Ramos (cell line): ENCODE measurements around the gene RDH13.
"Not testable (repeated sequence)": the region's sequence is repeated elsewhere in the genome, so short reads cannot be mapped to it uniquely, and the experiment has no call there.

Experiments used
- in situ Hi-C: fragments of 300-500 bp; cut with MboI; formaldehyde crosslinking; loops from one replicate; pipeline ENCODE4 v1.14.3; 2022; ENCODE audit warnings: low sequenced_read_pairs; ENCODE audit not compliant: unreplicated experiment

The RDH13 gene

DNA sequence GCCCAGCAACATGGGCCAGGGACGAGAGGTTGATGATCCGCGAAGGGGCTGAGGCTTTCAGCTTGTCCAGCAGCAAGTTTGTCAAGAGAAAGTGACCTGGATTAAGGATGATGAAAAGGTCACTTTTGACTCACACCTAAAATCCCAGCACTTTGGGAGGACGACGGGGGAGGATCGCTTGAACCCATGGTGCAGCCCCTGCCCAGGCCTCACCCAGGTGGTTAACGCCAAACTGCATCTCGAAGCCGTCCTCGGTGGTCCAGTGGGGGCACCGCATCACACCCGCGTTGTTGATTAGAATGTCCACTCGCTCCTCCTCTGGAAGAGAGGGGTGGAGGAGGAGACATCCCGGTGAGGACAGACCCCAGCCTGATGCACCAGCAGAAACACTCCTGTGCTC is 14.5 kb downstream of the RDH13 start:
- in situ Hi-C loops = no loop called here

DNA sequence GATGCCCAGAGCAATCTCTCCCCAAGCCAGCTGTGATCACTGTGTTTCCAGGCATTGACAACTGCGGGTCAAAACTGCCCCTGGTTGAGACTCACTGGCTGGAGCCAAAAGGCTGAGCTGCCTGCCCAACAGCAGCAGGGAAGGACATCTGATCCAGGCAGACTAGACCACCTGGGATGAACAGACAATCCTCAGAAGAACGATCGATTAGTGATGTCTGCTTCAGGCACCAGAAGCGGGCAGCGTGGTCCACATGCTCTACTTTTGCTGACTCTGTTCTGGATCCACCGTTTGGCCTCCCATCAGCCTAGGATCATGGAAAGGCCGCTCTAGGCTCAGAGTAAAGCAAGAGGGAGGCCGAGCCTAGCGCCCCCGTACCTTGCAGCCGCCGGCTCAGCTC is 15.0 kb downstream of the RDH13 start:
- in situ Hi-C loops = no loop called here

DNA sequence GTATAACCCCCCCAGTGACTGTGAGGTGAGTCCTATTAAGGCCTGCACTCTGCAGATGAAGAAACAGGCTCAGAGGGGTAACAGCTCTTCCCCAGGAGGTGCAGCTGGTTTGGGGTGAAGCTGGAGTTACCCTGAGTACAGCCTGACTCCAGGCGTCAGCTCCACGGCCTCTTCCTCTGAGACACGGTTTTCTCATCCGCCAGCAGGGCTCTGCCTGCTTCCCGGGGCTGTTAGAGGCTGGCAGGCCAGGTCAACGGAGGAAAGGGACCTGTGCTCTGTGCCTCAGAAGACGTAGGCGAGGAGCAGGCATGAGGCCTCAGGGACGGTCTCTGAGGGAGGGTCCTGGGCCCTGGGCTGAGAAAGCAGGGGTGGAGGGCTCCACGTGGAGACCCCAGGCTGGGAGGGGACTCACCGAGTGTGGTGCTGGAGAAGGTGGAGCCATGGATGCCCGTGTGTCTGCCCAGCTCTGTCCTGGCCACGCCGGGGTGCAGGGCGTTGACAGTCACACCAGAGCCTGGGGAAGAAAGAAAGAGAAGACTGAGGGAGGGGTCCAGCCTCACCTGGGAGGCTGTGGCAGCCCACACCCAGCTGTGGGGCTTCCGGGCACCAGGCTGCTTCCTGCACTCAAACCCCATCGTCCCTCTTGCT is 15.8 kb downstream of the RDH13 start:
- in situ Hi-C loops = no loop called here

DNA sequence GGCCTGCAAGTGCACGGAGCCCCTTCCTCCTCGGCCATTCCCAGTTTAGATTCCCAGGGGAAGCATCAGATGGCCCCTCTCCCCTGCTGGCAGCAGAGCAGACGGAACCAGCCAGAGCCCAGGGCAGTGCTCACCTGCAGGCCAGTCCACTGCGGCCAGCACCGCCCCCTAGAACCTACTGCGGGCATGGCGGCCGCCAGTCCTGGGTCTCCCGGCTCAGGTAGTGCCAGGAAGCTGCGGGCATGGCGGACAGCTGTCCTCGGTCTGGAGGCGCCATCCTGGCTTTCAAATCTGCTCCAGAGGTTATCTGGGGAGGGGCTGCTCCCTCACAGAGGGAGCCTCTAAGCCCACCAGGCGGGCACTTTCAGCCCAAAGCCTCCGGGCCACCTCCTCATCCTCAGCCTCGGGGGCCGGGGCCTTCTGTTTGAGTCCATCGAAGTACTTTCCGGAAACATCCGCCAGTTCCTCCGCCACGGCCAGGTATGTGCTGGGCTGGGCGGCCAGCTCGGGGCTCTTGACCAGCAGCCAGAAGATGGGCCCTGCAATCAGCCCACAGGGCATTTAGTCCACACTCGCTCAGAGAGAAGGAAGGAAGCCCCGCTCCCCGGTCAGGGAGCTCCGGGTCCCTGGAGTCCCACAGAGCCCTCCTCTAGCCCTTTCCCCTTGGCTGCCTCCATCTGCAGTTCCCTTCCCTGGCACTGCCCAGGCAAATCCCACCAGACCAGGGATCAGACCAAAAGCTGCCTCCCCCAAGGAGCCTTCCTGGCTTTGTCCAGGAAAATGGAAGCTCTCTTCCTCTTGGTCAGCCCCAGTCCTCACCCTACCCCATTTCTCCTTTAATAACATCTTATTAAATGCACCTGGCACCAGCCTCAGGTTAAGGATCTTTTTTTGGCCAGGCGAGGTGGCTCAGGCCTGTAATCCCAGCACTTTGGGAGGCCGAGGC is 17.9 kb downstream of the RDH13 start:
- in situ Hi-C loops = no loop called here

DNA sequence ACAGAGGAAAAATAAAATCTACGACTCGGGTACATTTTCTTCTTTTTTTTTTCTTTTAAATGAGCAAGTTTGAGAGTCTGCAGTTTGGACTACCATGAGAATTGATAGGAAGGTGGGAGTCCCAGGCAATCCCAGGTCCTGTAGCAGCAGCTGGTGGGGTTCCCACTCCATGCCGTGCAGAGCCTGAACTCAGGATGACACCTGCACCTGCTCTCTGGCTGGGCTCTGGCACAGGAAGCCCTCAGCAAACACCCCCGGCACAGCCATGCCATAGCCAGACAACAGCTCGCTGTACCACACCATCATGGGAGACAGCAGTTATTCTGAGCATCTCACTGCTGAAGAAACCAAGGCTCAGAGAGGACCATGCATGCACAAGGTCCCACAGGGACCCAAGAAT is 18.7 kb downstream of the RDH13 start:
- in situ Hi-C loops = no loop called here

DNA sequence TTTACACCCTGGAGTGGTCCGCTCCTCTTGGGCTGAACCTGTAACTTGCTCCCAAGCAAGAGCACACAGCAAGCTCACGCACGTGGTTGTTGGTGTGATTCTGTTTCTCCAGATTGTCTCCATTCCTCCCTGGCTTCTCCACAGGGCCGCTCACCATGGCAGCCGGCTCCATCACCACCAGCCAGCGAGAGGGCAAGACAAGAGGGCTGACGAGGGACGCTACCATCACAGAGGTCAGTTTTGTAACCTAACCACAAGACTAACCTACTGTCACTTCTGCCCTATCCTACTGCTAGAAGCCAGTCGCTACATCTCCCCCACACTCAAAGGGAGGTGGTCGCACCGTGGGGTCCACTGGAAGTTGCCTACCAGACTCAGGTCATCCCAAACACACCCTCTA is 20.3 kb downstream of the RDH13 start:
- in situ Hi-C loops = no loop called here

DNA sequence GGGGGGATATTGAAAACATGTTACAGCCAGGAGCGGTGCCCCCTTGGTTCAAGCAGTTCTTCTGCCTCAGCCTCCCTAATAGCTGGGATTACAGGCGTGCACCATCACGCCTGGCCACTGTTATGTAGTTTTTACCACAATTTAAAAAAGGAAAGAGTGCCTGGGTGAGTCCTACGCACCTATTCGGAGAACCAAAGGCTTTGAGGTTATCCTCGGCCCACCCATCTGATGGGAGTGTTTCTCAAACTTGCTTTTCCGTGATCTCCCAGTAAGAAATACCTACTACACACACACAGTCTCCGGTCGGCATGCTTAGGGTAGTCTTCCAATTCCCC is 20.6 kb downstream of the RDH13 start:
- in situ Hi-C loops = no loop called here

DNA sequence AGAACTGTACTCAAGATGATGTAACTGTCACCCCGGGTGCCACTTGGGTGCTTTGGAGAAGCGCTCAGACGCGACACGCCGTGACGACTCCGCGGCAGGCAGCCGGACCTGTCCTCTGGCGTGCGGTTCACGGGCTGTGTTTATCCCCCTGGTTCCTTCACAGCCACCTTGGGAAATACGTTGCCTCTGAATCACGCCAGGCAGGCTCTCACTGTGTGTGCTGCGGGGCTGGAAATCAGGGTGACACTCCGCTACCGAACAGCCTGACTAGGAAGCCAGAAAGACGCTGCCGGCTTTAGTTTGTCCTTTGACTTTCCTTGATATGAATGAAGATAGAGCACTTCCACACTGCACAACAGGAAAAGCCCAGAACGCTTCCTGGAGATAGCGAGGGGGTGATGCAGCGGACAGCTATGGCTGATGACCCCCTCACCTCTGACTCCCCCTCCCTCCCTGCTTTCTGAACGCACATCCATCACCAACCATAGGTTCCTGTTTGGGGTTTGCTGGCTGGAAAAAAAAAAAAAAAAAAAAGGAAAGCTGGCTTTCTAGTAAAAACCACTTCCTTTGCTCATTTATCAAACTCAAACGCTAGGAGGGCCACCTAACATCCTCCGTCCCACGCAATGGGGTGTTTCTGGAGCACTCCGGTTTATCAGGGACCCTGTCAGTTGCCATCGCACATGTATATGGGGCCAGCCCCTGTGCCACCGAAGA is 21.2 kb downstream of the RDH13 start:
- in situ Hi-C loops = no loop called here

DNA sequence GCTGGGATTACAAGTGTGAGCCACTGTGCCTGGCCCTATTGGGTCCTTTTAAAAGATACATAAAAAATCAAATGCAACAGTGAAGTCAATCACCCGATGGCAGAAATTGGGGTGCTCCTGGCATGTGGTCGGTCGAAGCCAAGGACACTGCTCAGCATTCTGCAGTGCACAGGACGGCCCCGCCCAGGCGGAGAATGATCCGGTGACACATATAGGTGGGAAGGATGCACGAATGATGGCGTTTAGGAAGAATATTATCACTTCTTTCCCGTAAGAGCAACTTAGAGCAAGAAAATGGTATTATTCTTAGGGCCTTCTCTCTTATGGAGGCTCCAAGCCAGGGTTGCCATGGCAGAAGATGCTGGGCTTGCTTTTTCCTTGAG is 21.7 kb downstream of the RDH13 start:
- in situ Hi-C loops = no loop called here

DNA sequence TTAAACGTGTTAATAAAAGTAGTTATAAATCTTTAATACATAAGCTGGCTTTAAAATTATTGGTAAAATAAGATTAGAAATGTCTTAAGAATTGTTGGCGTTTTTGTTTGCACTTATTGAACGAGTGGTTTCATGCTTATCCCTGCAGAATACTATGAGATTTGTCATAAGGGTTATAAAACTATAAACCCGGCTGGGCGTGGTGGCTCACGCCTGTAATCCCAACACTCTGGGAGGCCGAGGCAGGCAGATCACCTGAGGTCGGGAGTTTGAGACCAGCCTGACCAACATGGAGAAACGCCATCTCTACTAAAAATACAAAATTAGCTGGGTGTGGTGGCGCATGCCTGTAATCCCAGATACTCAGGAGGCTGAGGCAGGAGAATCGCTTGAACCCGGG is 22.3 kb downstream of the RDH13 start:
- in situ Hi-C loops = not testable (repeated sequence)

DNA sequence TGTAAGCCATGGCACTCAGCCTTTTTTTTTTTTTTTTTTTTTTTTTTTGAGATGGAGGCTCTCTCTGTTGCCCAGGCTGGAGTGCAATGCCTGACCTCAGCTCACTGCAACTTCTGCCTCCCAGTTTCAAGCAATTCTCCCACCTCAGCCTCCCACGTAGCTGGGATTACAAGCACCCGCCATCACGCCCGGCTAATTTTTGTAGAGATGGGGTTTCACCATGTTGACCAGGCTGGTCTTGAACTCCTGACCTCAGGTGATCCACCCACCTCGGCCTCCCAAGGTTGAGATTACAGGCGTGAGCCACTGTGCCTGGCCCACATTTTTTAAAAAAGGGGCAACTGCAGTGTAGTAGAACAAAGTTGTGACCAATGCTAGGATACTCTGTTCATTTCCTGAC is 25.3 kb downstream of the RDH13 start:
- in situ Hi-C loops = not testable (repeated sequence)

DNA sequence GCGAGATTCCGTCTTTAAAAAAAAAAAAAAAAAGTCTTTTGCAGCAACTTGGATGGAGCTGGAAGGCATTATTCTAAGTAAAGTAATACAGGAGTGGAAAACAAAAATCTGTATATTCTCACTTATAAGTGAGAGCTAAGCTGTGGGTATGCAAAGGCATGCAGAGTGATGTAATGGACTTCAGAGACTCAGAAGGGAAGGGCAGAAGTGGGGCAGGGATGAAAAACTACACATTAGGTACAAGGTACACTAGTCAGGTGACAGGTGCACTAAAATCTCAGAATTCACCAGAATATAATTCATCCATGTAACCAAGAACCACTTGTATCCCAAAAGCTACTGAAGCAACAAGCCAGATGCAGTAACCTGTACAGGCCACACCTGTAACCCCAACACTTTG is 26.9 kb downstream of the RDH13 start:
- in situ Hi-C loops = no loop called here

DNA sequence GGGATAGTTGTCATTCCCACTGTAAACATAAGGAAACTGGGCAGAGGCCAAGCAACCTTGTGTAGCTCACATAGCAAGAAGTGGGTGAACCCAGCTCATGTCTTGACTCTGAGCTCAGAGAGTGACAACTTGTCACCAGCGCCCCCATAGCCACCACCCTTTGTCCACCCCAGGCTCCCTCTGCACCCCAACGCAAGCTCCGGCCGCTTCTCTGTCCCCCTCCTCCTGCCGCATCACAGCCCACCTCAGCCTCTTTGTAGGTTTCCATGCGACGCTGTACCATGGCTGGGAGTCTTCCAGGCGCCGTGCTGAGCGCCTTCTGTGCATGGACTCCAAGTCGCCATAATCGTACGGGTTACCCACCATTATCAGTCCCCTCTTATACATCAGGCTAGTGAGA is 28.2 kb downstream of the RDH13 start:
- in situ Hi-C loops = no loop called here

DNA sequence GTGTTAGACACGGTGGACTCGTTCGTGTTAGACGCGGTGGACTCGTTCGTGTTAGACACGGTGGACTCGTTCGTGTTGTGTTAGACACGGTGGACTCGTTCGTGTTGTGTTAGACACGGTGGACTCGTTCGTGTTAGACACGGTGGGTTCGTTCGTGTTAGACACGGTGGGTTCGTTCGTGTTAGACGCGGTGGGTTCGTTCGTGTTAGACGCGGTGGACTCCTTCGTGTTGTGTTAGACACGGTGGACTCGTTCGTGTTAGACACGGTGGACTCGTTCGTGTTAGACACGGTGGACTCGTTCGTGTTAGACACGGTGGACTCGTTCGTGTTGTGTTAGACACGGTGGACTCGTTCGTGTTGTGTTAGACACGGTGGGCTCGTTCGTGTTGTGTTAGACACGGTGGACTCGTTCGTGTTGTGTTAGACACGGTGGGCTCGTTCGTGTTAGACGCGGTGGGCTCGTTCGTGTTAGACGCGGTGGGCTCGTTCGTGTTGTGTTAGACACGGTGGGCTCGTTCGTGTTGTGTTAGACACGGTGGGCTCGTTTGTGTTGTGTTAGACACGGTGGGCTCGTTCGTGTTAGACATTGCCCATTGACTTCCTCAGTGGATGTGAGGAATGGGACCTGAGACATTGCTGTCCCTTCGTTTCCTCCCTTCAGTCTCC is 29.8 kb downstream of the RDH13 start:
- in situ Hi-C loops = not testable (repeated sequence)

DNA sequence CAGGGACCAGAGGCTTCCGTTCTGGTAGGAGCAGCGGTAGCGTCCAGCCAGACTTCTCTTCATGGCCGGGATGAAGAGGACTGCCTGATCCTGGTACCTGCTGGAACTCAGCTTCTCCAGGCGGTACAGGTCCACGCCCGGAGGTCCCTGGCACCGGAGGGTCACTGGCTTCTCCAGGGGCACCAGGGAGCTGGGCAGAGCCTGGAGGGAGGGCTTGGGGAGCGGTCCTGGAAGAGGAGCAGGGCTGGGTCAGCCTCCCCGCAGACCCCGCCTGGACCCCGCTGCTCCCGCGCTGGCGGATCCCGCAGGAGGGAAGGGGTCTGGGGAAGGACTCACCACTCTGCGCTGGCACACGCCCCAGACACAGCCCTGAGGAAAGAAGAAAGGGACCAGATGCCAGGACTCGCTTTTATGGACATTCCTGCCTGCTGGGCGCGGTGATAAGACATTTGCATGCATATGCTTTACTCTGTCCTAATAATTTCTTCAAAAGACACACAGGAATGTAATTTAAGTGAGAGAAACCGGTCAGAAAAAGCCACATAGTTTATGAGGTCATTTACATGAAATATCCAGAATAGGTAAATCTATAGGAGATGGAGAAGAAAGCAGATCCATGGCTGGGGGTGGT is 30.7 kb downstream of the RDH13 start:
- in situ Hi-C loops = no loop called here

DNA sequence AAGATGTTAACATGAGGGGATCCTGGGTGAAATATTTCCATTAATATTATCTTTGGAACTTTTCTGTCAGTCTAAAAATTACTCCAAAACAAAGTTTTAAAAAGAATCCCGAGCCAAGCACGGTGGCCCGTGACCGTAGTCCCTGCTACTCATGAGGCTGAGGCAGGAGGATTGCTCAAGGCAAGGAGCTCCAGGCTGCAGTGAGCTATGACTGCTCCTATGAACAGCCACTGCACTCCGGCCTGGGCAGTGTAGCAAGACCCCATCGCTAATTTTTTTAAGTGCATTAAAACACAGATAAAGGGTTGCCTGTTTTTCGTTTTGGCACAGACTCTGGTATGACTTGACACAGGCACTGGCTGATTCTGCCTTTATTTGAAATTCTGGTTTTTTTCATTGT is 31.8 kb downstream of the RDH13 start:
- in situ Hi-C loops = no loop called here

DNA sequence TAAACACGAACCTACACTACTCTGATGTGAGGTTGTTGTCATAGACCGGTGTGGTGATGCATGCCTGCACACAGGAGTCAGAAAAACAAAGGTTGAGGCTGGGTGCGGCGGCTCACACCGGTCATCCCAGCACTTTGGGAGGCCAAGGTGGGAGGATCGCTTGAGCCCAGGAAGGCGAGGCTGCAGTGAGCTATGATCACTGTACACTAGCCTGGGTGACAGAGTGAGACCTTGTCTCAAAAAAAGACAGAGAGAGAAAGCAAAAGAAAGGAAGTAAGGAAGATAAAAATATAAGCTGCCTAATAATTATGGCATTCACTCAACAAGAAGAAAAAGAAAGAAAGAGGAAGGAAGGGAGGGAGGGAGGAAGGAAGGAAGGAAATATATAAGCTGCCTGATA is 34.2 kb downstream of the RDH13 start:
- in situ Hi-C loops = no loop called here

DNA sequence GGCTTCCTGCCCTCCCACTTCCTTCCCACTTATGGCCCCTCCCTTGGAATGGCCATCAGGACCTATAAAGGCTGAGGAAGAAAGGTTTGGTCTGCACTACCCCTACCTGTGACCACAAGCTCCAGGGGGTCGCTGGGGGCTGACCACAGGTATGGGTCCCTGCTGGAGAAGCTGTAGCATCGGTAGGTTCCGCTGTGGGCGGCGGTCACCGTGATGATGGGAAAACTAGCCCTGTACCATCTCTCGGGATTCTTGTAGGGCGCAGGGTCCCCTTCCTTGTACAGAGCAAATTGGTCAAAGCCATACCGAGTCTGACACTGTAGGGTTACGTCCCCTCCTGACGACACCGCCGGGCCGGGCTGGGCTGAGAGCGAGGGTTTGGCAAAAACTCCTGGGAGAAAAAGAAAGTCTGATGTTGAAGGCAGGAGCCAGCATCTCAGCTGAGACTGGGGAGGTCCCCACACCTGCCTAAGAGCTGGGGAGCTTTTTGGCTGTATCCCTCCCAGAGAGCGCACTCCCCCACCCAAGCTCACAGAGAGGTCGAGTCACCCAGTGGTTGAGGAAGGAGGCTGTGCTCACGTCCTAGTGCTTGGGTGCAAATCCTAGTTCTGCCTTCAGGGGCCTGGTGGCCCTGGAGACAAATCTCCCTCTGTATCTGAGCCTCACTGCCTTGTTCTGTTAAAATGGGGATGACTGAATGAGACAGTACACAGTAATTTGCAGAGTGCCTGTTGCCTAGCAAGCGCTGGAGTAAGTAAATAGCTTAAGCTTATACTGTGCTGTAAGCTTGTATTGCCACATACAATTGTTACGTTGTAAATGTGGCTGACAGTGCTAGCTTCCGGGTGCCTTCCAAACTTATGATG is 35.2 kb downstream of the RDH13 start:
- in situ Hi-C loops = no loop called here

DNA sequence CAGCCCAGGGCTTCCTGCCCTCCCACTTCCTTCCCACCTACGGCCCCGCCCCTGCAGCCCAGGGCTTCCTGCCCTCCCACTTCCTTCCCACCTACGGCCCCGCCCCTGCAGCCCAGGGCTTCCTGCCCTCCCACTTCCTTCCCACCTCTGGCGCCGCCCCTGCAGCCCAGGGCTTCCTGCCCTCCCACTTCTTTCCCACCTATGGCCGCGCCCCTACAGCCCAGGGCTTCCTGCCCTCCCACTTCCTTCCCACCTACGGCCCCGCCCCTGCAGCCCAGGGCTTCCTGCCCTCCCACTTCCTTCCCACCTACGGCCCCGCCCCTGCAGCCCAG is 35.8 kb downstream of the RDH13 start:
- in situ Hi-C loops = not testable (repeated sequence)

DNA sequence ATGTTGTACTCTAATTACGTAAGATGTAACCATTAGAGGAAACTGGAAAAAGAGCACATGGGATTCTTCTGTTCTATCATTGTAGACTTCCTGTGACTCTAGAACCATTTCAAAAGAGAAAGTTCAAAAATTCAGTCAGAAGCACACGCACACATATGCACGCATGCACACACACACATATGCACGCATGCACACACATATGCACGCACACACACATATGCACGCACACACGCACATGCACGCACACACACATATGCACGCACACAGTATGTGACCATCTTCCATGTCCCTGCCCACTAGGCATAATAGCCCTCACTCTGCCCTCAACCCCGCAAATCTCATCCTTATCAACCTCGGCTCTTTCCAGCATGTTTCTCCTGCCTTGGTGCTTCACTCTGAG is 38.8 kb downstream of the RDH13 start:
- in situ Hi-C loops = no loop called here
